GM13976 (cell line): ENCODE results near the gene YY1.

Source experiments
- DNase-seq: peaks from one replicate; pipeline ENCODE4 v3.0.0; 2012; ENCODE audit warnings: low spot score
- CTCF ChIP-seq: IDR thresholded peaks from 2 replicates; pipeline ENCODE4 v1.5.1; 2012; ENCODE audit warnings: borderline replicate concordance, mild to moderate bottlenecking; ENCODE audit not compliant: insufficient read depth; ENCODE audit errors: extremely low read depth, missing control alignments, control extremely low read depth
- in situ Hi-C: fragments of 300-500 bp; cut with MboI; formaldehyde crosslinking; loops from one replicate; pipeline ENCODE4 v1.12.0; 2022; ENCODE audit warnings: low sequenced_read_pairs, mixed read lengths, inconsistent platforms; ENCODE audit not compliant: unreplicated experiment

Gene YY1

GRCh38 chr14:100288382-100289185 is 49.6 kb downstream of the YY1 start:
- no peak for TF ChIP-seq CTCF
- DNase-seq: no peak
- in situ Hi-C loops: loop anchor here (25.0 kb wide), 1 partner anchor 349 kb away; no protein-coding TSS in a partner anchor

DNA sequence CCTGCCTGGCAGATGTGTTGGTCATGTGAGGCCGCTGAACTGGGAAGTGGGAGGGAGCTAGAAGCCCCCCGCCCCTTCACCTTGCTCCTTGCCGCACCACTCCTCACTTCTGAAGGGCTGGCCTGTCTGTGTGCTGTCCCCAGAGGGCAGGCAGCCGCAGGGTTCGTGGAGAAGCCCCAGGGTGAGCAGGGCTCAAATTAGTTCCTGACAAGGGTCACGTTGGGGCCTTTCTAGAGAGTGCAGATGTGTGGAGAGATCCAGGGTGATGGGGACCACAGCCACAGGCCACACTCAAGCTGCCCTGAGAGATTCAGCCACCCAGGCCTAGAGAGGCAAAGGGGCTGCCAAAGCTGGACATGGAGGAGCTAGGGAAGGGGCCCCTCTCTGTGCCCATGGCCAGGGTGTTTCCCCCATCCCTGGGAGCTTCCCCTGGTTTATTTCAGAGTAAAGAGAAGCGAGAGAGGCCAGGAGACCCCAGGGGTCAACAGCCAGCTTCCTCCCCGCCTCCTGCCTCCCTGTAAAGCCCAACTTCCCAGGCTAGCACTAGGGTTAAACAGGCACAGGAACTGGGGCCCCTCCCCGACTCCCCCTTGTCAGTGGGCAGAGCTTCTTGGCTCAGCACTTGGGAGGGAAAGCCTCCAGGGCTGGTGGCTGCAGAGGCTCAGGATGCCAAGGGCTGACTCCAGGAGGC is 51.1 kb downstream of the YY1 start:
- in situ Hi-C loops: loop anchor here (25.0 kb wide), 1 partner anchor 347 kb away; no protein-coding TSS in a partner anchor
- peak; percentile 36 for DNase-seq
- no peak for TF ChIP-seq CTCF

DNA sequence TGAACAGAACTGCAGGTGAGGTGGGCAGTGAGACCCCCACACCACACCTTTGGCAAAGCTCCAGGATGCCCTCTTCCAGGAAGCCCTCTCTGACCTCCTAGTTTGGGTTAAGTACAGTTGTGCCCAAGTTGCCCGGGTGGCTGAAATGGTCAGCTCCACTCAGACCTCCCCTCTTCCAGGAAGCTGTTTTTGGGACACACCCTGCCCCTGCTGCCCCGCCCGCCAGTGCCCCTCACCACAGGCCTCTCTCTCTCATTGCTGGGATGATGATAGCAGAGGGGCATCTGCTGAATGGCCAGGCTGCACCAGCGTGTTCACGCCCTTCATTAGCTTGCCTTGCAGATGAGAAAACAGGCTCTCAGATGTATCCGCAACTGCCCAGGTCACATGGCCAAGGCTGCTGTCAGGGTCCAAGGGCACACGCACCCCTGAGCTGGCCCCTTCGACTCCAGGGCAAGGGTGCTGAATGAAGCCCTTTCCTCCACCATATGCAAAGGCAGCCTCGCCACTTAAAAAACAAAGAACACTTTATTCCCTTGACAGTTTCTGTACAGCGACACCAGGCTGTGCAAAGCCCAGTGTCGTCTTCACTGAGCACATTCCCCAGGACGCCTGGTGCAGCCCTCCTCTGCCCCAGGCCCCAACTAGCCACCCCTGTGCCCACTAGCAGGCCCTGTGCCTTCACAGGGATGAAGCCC is 51.8 kb downstream of the YY1 start:
- no peak for DNase-seq
- TF ChIP-seq CTCF: no peak
- in situ Hi-C loops: loop anchor here (25.0 kb wide), 1 partner anchor 347 kb away; no protein-coding TSS in a partner anchor

DNA sequence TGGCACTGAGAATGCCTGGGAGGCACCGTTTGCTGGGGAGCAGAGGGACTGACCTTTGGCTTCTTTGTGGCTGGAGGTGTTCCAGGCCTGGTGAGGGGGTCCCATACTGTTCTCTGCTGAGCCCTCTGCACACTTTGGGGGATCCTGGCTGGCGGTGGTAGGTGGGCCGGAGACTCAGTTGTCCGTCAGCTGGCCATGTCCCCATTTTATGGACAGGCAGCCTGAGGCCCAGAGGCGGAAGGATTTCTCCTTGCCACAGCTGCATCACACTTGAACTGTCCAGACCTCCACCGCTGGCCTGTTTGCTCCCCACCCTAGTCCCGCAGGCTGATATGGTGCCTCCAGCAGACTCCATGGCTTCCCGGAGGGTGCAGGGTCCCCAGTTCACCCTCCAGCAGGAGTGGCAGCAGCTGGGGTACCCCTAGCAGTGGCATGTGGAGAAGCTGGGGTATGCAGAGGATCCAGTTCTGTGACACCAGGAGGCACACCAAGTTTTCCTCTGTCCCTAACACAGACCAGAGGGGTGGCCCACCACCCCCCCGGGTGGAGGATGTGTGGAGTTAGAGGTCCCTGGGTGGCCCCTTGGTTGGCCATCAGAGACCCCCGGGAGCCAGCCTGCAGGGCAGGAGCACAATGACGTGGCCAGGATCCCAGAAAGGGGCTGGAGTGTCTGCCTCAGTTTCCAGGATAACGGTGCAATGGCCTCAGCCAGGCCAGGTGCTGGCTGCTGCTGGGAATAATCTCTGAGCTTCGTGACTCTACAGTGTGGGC is 52.5 kb downstream of the YY1 start:
- DNase-seq: no peak
- in situ Hi-C loops: loop anchor here (25.0 kb wide), 1 partner anchor 346 kb away; no protein-coding TSS in a partner anchor
- no peak for TF ChIP-seq CTCF

GRCh38 chr14:100292301-100292775 is 53.4 kb downstream of the YY1 start:
- no peak for DNase-seq
- no peak for TF ChIP-seq CTCF
- in situ Hi-C loops: loop anchor here (25.0 kb wide), 1 partner anchor 345 kb away; no protein-coding TSS in a partner anchor

DNA sequence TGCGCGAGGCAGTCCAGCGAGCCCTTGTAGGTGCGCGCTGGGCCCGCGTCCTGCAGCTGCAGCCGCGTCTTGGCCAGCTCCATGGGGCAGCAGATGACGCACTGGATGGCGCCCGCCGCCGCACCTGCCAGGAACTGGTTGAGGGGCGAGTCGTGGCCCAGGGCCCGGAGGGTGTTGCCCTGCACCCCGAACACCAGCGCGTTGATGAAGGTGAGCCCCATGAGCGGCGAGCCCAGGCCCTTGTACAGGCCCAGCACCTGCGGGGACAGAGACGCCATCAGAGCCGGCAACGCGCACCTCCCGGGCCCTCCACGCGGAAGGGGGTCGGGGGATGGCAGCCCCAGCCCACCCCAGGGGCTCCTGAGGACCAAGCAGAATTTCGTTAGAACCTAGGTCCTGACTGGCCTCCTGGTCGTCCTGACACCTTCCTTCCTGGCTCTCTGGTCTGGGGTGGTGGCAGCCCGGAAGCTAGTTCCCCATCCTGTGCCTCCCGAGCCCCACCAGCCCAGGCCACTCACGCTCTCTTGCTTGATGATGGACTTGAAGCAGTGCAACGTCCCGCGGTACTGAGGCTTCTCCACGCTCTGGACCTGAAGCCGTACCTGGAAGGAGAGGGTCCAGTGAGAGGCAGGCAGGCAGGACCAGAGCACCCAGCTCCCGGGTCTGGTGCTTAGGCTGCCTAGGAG is 54.0 kb downstream of the YY1 start:
- no peak for TF ChIP-seq CTCF
- no peak for DNase-seq
- in situ Hi-C loops: loop anchor here (25.0 kb wide), 1 partner anchor 344 kb away; no protein-coding TSS in a partner anchor
